SK-N-SH treated with all-trans-retinoic acid at 6 μM for 48 hours (cell line): ENCODE results near the gene MTMR10.

Experiments
- ARNTL ChIP-seq: fragments of 450-650 bp; formaldehyde crosslinking; IDR thresholded peaks from 2 replicates; pipeline ENCODE4 v1.5.0; 2020; ENCODE audit warnings: low read depth, mild to moderate bottlenecking, moderate library complexity, borderline replicate concordance
- BACH2 ChIP-seq: fragments of 250-450 bp; sonication (Bioruptor Pico); IDR thresholded peaks from 2 replicates; pipeline ENCODE4 v1.9.0; 2021; ENCODE audit warnings: mild to moderate bottlenecking, borderline replicate concordance
- GLIS3 ChIP-seq: fragments of 250-450 bp; sonication (Bioruptor Pico); IDR thresholded peaks from 2 replicates; pipeline ENCODE4 v1.5.0; 2020; ENCODE audit warnings: mild to moderate bottlenecking, moderate library complexity
- OSR1 ChIP-seq: fragments of 250-450 bp; sonication (Bioruptor Pico); IDR thresholded peaks from 2 replicates; pipeline ENCODE4 v1.8.0; 2022; ENCODE audit warnings: moderate library complexity, mild to moderate bottlenecking, inconsistent platforms
- ZC3H10 ChIP-seq: fragments of 250-450 bp; sonication (Bioruptor Pico); IDR thresholded peaks from 2 replicates; pipeline ENCODE4 v1.5.1; 2021; ENCODE audit warnings: mild to moderate bottlenecking, moderate library complexity
- ZFP30 ChIP-seq: fragments of 450-650 bp; formaldehyde crosslinking; IDR thresholded peaks from 2 replicates; pipeline ENCODE4 v1.5.0; 2022; ENCODE audit warnings: mild to moderate bottlenecking, moderate library complexity
- TF ChIP-seq, protein P1 (sequence below): fragments of 250-450 bp; sonication (Bioruptor Pico); IDR thresholded peaks from 2 replicates; pipeline ENCODE4 v1.8.0; 2020; ENCODE audit warnings: mild to moderate bottlenecking, moderate library complexity, borderline replicate concordance
- TF ChIP-seq, protein P2 (sequence below): fragments of 250-450 bp; sonication (Bioruptor Pico); IDR thresholded peaks from 2 replicates; pipeline ENCODE4 v1.5.1; 2020; ENCODE audit warnings: low read depth, mild to moderate bottlenecking, moderate library complexity

DNA sequence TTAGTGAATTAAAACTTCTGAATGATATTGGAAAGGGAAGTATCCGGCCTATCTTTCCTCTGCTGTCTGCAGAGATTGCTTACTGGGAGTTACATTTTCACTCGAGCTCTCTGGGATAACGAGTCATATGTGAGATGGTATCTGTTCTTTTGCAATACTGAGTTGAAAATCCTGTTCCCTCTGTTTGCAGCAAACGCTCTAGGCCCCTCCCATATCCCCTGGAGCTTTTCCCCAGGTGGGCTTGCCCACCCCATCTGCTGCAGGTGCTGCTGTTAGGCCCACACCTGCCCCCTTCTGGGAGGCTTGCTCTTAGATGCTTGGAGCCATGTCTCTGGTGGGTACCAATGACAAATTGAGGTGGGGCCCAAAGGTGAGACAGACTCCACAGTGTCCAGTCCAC is 42.7 kb upstream of the MTMR10 start:
- no peak for TF ChIP-seq ZFP30 (CRISPR knock-in tag)
- no peak for TF ChIP-seq ZC3H10 (CRISPR knock-in tag)
- TF ChIP-seq, protein P1, sequence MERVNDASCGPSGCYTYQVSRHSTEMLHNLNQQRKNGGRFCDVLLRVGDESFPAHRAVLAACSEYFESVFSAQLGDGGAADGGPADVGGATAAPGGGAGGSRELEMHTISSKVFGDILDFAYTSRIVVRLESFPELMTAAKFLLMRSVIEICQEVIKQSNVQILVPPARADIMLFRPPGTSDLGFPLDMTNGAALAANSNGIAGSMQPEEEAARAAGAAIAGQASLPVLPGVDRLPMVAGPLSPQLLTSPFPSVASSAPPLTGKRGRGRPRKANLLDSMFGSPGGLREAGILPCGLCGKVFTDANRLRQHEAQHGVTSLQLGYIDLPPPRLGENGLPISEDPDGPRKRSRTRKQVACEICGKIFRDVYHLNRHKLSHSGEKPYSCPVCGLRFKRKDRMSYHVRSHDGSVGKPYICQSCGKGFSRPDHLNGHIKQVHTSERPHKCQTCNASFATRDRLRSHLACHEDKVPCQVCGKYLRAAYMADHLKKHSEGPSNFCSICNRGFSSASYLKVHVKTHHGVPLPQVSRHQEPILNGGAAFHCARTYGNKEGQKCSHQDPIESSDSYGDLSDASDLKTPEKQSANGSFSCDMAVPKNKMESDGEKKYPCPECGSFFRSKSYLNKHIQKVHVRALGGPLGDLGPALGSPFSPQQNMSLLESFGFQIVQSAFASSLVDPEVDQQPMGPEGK (CRISPR knock-in tag), result no peak
- no peak for TF ChIP-seq BACH2
- no peak for TF ChIP-seq OSR1 (CRISPR knock-in tag)
- TF ChIP-seq GLIS3 (CRISPR knock-in tag), result no peak
- TF ChIP-seq, protein P2, sequence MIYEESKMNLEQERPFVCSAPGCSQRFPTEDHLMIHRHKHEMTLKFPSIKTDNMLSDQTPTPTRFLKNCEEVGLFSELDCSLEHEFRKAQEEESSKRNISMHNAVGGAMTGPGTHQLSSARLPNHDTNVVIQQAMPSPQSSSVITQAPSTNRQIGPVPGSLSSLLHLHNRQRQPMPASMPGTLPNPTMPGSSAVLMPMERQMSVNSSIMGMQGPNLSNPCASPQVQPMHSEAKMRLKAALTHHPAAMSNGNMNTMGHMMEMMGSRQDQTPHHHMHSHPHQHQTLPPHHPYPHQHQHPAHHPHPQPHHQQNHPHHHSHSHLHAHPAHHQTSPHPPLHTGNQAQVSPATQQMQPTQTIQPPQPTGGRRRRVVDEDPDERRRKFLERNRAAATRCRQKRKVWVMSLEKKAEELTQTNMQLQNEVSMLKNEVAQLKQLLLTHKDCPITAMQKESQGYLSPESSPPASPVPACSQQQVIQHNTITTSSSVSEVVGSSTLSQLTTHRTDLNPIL (CRISPR knock-in tag), result no peak
- TF ChIP-seq ARNTL, result no peak
